ENCODE measurements around the gene LONRF3.

DNA sequence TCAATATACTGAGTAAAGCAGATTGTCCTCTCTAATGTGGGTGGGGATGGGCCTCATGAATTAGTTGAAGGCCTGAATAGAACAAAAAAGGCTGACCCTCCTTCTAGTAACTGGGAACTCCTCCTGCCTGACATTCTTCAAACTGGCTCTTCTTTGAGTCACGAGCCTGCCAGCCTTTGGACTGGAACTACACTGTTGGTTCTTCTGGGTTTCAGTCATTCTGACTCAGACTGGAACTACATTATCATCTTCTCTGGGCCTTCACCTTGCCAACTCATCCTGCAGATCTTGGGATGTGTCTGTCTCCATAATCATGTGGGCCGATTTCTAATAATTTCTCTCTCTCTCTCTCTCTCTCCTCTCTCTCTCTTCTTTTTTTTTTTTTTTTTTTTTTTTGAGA is 71.5 kb downstream of the LONRF3 start:
- no peak for TF ChIP-seq POLR2A (IDR thresholded peaks at IDR 0.05)
- TF ChIP-seq, protein P1, sequence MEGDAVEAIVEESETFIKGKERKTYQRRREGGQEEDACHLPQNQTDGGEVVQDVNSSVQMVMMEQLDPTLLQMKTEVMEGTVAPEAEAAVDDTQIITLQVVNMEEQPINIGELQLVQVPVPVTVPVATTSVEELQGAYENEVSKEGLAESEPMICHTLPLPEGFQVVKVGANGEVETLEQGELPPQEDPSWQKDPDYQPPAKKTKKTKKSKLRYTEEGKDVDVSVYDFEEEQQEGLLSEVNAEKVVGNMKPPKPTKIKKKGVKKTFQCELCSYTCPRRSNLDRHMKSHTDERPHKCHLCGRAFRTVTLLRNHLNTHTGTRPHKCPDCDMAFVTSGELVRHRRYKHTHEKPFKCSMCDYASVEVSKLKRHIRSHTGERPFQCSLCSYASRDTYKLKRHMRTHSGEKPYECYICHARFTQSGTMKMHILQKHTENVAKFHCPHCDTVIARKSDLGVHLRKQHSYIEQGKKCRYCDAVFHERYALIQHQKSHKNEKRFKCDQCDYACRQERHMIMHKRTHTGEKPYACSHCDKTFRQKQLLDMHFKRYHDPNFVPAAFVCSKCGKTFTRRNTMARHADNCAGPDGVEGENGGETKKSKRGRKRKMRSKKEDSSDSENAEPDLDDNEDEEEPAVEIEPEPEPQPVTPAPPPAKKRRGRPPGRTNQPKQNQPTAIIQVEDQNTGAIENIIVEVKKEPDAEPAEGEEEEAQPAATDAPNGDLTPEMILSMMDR (IDR thresholded peaks at IDR 0.05): no peak
